K562 (cell line): ENCODE measurements around the gene CDKL5. TPM values are rescaled to one million over a fixed set of nuclear protein-coding genes. Genes with fewer than 3 reads are reported as not detected.

Source experiments
- ATAC-seq: fragments of 200-7000 bp; cut with Tn5 transposase; 3 replicates; pipeline ENCODE4 v1.9.1; 2020; ENCODE audit warnings: moderate library complexity
- BruUV-seq: library from RNA; stranded (reverse); fragments of 400-500 nt; replicated peaks from 2 replicates; lab custom pipeline; 2021; lab: Mats Ljungman, UMichigan
- CTCF ChIA-PET: fragments of 300-600 bp; formaldehyde crosslinking; extraction: SDS; loops from one replicate; lab custom pipeline; 2021; ENCODE audit warnings: low intra/inter-chr PET ratio; lab: Yijun Ruan, JAX
- POLR2A ChIA-PET: fragments of 300-600, 350-650 bp; sonication (Branson Sonifier 250); formaldehyde crosslinking; extraction: SDS; loops from one replicate; lab custom pipeline; 2021; ENCODE audit warnings: antibody characterized with exemption, inconsistent platforms; lab: Yijun Ruan, JAX
- DNase-seq, 4 experiments: peaks; one replicate each; pipeline versions ENCODE4 v3.0.0 to v3.0.0-alpha.2; 2011 to 2018; ENCODE audit warnings: low spot score in 3 of 4, mixed read lengths in 3 of 4; ENCODE audit errors: extremely low read depth in 1 of 4
- FAIRE-seq: peaks from 2 replicates; lab custom pipeline; 2011; peaks lifted over from hg19 to GRCh38; lab: Jason Lieb, UNC
- H2AFZ ChIP-seq: 2 replicates; pipeline ENCODE4 v1.6.0; 2011; ENCODE audit warnings: low read depth, low read length, control low read depth, inconsistent platforms
- H3K27ac ChIP-seq: fragments of 200-600 bp; 3 replicates; pipeline ENCODE4 v1.8.0; 2011; ENCODE audit warnings: low read depth, mild to moderate bottlenecking, control low read depth, inconsistent platforms, low read length, moderate library complexity, mixed read lengths; ENCODE audit errors: extremely low read depth
- H3K27me3 ChIP-seq, 2 experiments: fragments of 300-600 bp in 1 of 2; 2 replicates in 1 of 2; 3 replicates in 1 of 2; pipeline versions ENCODE4 v1.6.0 to v1.8.0; 2011; ENCODE audit warnings: inconsistent platforms in 2 of 2, low read length in 2 of 2, mild to moderate bottlenecking in 1 of 2, mixed read lengths in 1 of 2, moderate library complexity in 1 of 2; ENCODE audit not compliant: control insufficient read depth in 2 of 2, insufficient read depth in 2 of 2
- H3K36me3 ChIP-seq: fragments of 300-600 bp; 3 replicates; pipeline ENCODE4 v1.8.0; 2011; ENCODE audit warnings: mild to moderate bottlenecking, low read length, inconsistent platforms; ENCODE audit not compliant: control insufficient read depth, insufficient read depth
- H3K4me1 ChIP-seq, 2 experiments: fragments of 200-600 bp in 1 of 2; replicated peaks in 1 of 2; 2 replicates in 1 of 2; 3 replicates in 1 of 2; pipeline versions ENCODE4 v1.5.1 to v1.8.0; 2011; ENCODE audit warnings: inconsistent platforms in 2 of 2, low read length in 2 of 2, mild to moderate bottlenecking in 1 of 2, mixed read lengths in 1 of 2, moderate library complexity in 1 of 2; ENCODE audit not compliant: control insufficient read depth in 2 of 2, insufficient read depth in 2 of 2
- H3K4me2 ChIP-seq: 2 replicates; pipeline ENCODE4 v1.6.1; 2011; ENCODE audit warnings: low read length, control low read depth, inconsistent platforms, mixed read lengths; ENCODE audit not compliant: insufficient read depth
- H3K4me3 ChIP-seq: fragments of 200-600 bp; sonication (generic), shearing (Covaris generic); 2 replicates; pipeline ENCODE4 v1.5.1; 2016; ENCODE audit warnings: control low read depth, inconsistent platforms
- H3K79me2 ChIP-seq: fragments of 200-600 bp; 3 replicates; pipeline ENCODE4 v1.8.0; 2011; ENCODE audit warnings: low read length, inconsistent platforms; ENCODE audit not compliant: control insufficient read depth, insufficient read depth
- H3K9ac ChIP-seq, 2 experiments: 2 replicates each; pipeline versions ENCODE4 v1.6.0 to v1.6.1; 2011; ENCODE audit warnings: low read depth in 2 of 2, low read length in 2 of 2, control low read depth in 1 of 2, inconsistent platforms in 1 of 2, mild to moderate bottlenecking in 1 of 2, mixed read lengths in 1 of 2; ENCODE audit not compliant: insufficient read depth in 1 of 2
- H3K9me1 ChIP-seq: one replicate; pipeline ENCODE4 v1.6.0; 2011; ENCODE audit warnings: inconsistent platforms, mild to moderate bottlenecking, low read length, moderate library complexity; ENCODE audit not compliant: control insufficient read depth, insufficient read depth
- H3K9me3 ChIP-seq: replicated peaks from 2 replicates; pipeline ENCODE4 v1.5.1; 2011; ENCODE audit warnings: low read depth, low read length, inconsistent platforms; ENCODE audit not compliant: control insufficient read depth, insufficient read depth
- H4K20me1 ChIP-seq: replicated peaks from 2 replicates; pipeline ENCODE4 v1.6.1; 2011; ENCODE audit warnings: low read length, inconsistent platforms, mixed read lengths; ENCODE audit not compliant: control insufficient read depth, insufficient read depth
- BCLAF1 ChIP-seq, 2 experiments: fragments of 450-650 bp in 1 of 2; IDR thresholded peaks; 2 replicates each; pipeline ENCODE4 v1.6.1; 2011 to 2017; ENCODE audit warnings: low read depth in 2 of 2, antibody characterized with exemption in 1 of 2, borderline replicate concordance in 1 of 2, low read length in 1 of 2, mild to moderate bottlenecking in 1 of 2, mixed read lengths in 1 of 2; ENCODE audit not compliant: control insufficient read depth in 1 of 2
- CBFA2T3 ChIP-seq: fragments of 450-650 bp; IDR thresholded peaks from 2 replicates; pipeline ENCODE4 v1.6.1; 2017
- DACH1 ChIP-seq: fragments of 450-650 bp; IDR thresholded peaks from 2 replicates; pipeline ENCODE4 v1.6.1; 2018; ENCODE audit not compliant: partially characterized antibody
- GABPB2 ChIP-seq: fragments of 250-450 bp; sonication (Bioruptor Pico); conservative IDR thresholded peaks from 2 replicates; pipeline ENCODE4 v1.5.1; 2021; ENCODE audit warnings: mild to moderate bottlenecking
- GTF2F1 ChIP-seq: IDR thresholded peaks from 2 replicates; pipeline ENCODE4 v1.6.1; 2011; ENCODE audit warnings: low read depth, low read length, improper control_type of control experiment
- KLF1 ChIP-seq: fragments of 450-650 bp; IDR thresholded peaks from 2 replicates; pipeline ENCODE4 v1.6.1; 2016; ENCODE audit warnings: missing genetic modification characterization, missing compliant biosample characterization
- LEF1 ChIP-seq: fragments of 450-650 bp; IDR thresholded peaks from 2 replicates; pipeline ENCODE4 v1.6.1; 2016; ENCODE audit warnings: mild to moderate bottlenecking
- OTX1 ChIP-seq: fragments of 450-650 bp; formaldehyde crosslinking; IDR thresholded peaks from 2 replicates; pipeline ENCODE4 v1.4.0; 2022; ENCODE audit warnings: mild to moderate bottlenecking
- POLR2H ChIP-seq: IDR thresholded peaks from 2 replicates; pipeline ENCODE4 v1.6.1; 2016; ENCODE audit warnings: missing genetic modification characterization, low read depth, mild to moderate bottlenecking, control low read depth, missing compliant biosample characterization, moderate library complexity
- RNF2 ChIP-seq: sonication (generic); IDR thresholded peaks from 2 replicates; pipeline ENCODE4 v1.6.1; 2016
- SIN3A ChIP-seq, 2 experiments: fragments of 150-350 bp in 1 of 2; IDR thresholded peaks; 2 replicates each; pipeline ENCODE4 v1.6.1; 2011 to 2016; ENCODE audit warnings: borderline replicate concordance in 2 of 2, low read depth in 2 of 2, low read length in 2 of 2, mild to moderate bottlenecking in 2 of 2, moderate library complexity in 2 of 2; ENCODE audit not compliant: control insufficient read depth in 1 of 2
- SRSF3 ChIP-seq: fragments of 200-400 bp; formaldehyde crosslinking; IDR thresholded peaks from 2 replicates; pipeline ENCODE4 v1.6.1; 2016; ENCODE audit warnings: mild to moderate bottlenecking, low read length, moderate library complexity; ENCODE audit not compliant: insufficient read depth
- THRAP3 ChIP-seq: fragments of 450-650 bp; IDR thresholded peaks from 2 replicates; pipeline ENCODE4 v1.6.1; 2016; ENCODE audit warnings: mild to moderate bottlenecking, inconsistent platforms, borderline replicate concordance
- ZFPM2 ChIP-seq: fragments of 250-450 bp; sonication (Bioruptor Pico); IDR thresholded peaks from 2 replicates; pipeline ENCODE4 v1.5.1; 2022; ENCODE audit warnings: mild to moderate bottlenecking
- WGBS: fragments of 100-300 bp; shearing (Covaris generic); methylation state at CpG from one replicate; pipeline ENCODE4 v1.1.6; 2016; ENCODE audit warnings: low coverage, mixed read lengths; ENCODE audit not compliant: insufficient coverage; ENCODE audit errors: missing lambda C conversion rate; 5-methylcytosine and 5-hydroxymethylcytosine counted together
- in situ Hi-C: fragments of 300-500 bp; cut with MboI; formaldehyde crosslinking; loops from 4 replicates; pipeline ENCODE4 v1.15.0; 2018; ENCODE audit warnings: inconsistent platforms, mixed read lengths
- intact Hi-C: fragments of 100-400 bp; cut with micrococcal nuclease; formaldehyde crosslinking; loops from 2 replicates; pipeline ENCODE4 v1.14.2; 2022
- polyA plus RNA-seq, 8 experiments: library from polyadenylated mRNA; depleted of rRNA in 4 of 8; stranded (reverse) in 5 of 8; unstranded in 3 of 8; fragments of >200 nt; fragmentation: Nextera tagmentation in 2 of 8; fragmentation: Illumina TruSeq in 1 of 8; extraction: Ambion mirVana in 2 of 8; extraction: Trizol in 1 of 8; gene quantifications; 2 replicates each; pipeline versions ENCODE4 v1.2.1 to v1.2.3, GENCODE V29; 2011 to 2014; ENCODE audit warnings: inconsistent platforms in 1 of 8, missing spikeins in 1 of 8
- total RNA-seq, 7 experiments: library from RNA; depleted of rRNA in 6 of 7; stranded (reverse); fragments of >200 nt in 6 of 7; fragmentation: Illumina TruSeq in 2 of 7; extraction: Trizol in 2 of 7; gene quantifications; 2 replicates each; pipeline versions ENCODE4 v1.2.1 to v1.2.3, GENCODE V29; 2011 to 2021; ENCODE audit warnings: low replicate concordance in 1 of 7
- TF ChIP-seq, protein P1 (sequence below): fragments of 250-450 bp; sonication (Bioruptor Pico); IDR thresholded peaks from 2 replicates; pipeline ENCODE4 v1.9.0; 2021; ENCODE audit warnings: mild to moderate bottlenecking, inconsistent platforms

The CDKL5 gene
- total and polyA plus RNA-seq, 9 of the 15 experiments (the other 6 are each of a cell fraction or from before 2014, with no cell fraction given) = under 0.01 to 0.21 (median 0.04) TPM

- no peak for TF ChIP-seq SRSF3
- TF ChIP-seq THRAP3 = no peak
Measured at GRCh38 chrX:18468599-18468998, 43.2 kb downstream of the CDKL5 start (continued).

DNA sequence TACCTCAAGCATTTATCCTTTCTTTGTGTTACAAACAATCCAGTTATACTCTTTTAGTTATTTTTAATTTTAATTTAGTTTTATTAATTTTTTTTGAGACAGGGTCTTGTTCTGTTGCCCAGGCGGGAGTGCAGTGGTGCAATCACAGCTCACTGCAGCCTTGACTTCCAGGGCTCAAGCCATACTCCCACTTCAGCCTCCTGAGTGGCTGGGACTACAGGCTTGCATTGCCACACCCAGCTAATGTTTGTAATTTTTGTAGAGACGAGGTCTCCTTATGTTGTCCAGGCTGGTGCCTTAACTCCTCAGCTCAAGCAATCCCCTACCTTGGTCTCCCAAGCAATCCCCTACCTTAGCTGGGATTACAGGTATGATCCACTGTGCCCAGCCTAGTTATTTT, 45.9 kb downstream of the CDKL5 start:
- Histone ChIP-seq H3K4me1 (no peaks in the 10 kb centered on the region), H3K9me3 (no peaks in the 10 kb centered on the region), H4K20me1 (no peaks in the 10 kb centered on the region), H3K79me2 (no peaks in the 10 kb centered on the region), H3K9me1 (no peaks in the 10 kb centered on the region), H3K27ac (no peak overlapping the region), H3K4me2 (no peak overlapping the region), H3K27me3 (no peaks in the 10 kb centered on the region), H3K9ac (no peak overlapping the region), H2AFZ (no peak overlapping the region), H3K36me3 (no peaks in the 10 kb centered on the region), H3K4me3 (no peak overlapping the region)
- DNase-seq (no peak), FAIRE-seq (no peak), ATAC-seq (no peak)
- ChIA-PET POLR2A (no interaction called here), CTCF (no interaction called here)
- intact Hi-C loops = no loop called here
- no TSS peak for BruUV-seq
- 0% methylated on average over 2 of the region's 2 CpGs for WGBS
- in situ Hi-C loops = no loop called here
- TF ChIP-seq ZFPM2 (no peak), SIN3A (IDR thresholded peaks at IDR 0.05; ENCODE audit: borderline replicate concordance in 2 of 2, control insufficient read depth in 1 of 2, low read depth in 2 of 2, low read length in 2 of 2) (no peak), GABPB2 (CRISPR knock-in tag) (no peak), LEF1 (no peak), KLF1 (tag) (no peak), CBFA2T3 (no peak), RNF2 (no peak), GTF2F1 (no peak), POLR2H (tag) (no peak), OTX1 (CRISPR knock-in tag) (no peak), DACH1 (no peak), BCLAF1 (IDR thresholded peaks at IDR 0.05; ENCODE audit: borderline replicate concordance in 1 of 2, control insufficient read depth in 1 of 2, low read depth in 2 of 2, low read length in 1 of 2) (no peak)
- TF ChIP-seq, protein P1, sequence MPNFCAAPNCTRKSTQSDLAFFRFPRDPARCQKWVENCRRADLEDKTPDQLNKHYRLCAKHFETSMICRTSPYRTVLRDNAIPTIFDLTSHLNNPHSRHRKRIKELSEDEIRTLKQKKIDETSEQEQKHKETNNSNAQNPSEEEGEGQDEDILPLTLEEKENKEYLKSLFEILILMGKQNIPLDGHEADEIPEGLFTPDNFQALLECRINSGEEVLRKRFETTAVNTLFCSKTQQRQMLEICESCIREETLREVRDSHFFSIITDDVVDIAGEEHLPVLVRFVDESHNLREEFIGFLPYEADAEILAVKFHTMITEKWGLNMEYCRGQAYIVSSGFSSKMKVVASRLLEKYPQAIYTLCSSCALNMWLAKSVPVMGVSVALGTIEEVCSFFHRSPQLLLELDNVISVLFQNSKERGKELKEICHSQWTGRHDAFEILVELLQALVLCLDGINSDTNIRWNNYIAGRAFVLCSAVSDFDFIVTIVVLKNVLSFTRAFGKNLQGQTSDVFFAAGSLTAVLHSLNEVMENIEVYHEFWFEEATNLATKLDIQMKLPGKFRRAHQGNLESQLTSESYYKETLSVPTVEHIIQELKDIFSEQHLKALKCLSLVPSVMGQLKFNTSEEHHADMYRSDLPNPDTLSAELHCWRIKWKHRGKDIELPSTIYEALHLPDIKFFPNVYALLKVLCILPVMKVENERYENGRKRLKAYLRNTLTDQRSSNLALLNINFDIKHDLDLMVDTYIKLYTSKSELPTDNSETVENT (CRISPR knock-in tag) = no peak
